Amniotic epithelial cell (primary cell): ENCODE data around the gene CES5A.
"Not testable (repeated sequence)": the region's sequence is repeated elsewhere in the genome, so short reads cannot be mapped to it uniquely, and the experiment has no call there.

Experiments used
- DNase-seq: peaks from one replicate; pipeline ENCODE4 v3.0.0-alpha.2; 2010; ENCODE audit warnings: low read depth

CES5A gene

DNA sequence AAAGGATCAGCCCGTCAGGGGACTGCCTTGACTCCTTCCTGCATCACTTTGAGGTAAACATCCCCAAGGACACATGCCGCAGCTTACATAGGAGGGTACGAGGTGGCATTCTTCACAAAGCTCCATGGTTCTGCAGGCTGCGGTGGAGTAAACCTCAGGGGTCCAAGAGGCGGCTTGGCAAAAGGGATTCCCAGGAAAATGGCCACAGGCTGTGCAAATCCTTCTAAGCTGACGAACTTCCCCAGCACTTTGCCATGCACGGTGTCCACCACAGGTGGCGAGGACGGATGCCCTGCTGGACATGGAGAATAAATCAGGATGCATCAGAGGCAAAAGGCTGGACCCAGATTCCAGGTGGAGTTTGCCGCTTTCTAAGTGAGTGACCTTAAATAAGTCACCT lies 46.5 kb downstream of the CES5A start:
- no peak for DNase-seq

DNA sequence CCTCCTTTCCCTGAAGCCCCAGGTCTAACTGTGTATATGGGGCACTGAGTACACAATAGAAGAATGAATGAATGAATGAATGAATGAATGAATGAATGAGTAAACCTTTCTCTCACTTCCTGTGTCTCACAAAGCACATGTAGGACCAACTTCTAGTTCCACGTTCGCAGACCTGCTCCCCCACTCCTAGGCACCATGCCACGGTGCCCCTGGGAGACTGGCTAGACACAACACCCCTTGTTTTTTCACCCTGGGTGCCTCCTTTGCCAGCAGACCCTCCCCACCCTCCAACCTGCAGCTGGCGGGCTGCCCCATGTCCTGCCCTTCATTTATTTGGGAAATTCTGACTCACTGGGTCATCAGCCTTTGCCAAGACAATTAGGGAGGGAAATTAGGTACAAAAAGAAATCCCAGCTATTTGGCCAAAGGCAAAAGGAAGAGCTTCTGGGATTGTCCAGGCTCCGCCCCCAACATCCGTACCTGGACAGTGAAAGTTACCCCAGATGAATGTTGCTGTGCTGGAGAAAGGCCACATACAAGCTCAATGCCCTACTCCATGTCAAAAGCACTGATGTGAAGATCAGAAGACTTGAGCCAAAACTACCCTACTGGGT lies 50.0 kb downstream of the CES5A start:
- no peak for DNase-seq

DNA sequence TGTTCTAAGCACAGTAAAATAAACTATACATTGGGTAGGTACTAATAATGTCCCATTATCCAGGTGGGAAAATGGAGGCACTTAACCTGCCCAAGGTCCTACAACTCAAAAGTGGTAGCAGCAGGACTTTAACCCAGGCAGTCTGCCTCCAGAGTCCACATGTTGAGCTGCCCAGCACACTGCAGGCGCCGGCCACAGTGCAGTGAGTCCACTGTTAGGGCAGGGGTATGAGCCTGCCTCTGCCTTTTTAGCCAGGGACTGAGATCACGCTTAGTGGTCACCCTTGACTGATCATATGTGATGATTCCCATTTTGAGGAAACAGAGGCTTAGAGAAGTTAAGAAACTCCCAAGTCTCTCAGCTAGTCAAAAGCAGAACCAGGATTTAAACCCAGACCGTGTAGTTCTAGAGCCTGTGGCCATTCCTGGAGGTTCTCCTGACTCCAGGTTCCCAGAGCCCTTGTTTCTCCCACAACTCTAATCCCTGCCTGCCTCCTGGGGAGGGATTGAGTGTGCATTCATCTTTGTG lies 50.6 kb downstream of the CES5A start:
- DNase-seq: no peak

DNA sequence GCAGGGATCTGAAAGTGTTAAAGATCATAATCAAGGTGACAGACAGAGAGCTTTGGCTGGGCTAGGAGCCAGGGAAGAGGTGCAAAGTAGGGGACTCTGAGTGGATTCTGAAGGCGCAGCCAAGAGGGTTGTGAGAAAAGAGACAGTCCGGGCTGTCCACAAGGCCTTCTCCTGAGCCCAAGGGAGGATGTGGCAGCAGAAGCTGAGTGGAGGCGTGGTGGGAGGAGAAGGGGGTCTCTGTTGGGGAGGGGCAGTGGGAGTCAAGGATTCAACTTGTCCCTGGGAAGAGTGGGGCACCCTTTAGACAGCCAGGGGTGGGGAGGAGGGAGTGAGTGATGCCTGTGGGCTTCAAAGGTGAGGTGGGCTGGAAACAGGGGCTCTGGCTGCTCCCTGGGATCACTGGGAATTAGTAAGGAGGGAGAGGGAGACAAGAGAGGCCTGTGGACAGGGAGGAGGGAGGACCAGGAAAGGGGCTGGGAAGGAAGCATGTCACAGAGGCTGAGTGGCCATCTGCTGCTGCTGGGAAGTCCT lies 52.8 kb downstream of the CES5A start:
- DNase-seq: no peak

DNA sequence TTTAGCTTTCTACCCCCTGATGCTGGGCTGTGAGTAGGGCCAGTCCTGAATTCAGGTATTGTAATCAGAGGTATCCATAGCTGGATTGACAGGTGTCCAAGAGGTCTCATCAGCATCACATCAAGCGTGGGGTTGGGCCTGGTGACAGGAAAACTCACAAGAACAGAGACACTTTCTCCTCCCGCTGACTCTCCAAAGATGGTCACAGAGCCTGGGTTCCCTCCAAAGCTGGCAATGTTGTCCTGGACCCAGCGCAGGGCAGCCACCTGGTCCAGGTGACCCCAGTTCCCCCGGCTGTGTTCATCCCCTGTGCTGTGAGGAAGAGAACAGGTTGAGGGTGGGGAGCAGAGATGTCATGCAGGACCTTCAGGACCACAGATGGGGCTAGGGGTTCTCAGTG lies 54.0 kb downstream of the CES5A start:
- no peak for DNase-seq

DNA sequence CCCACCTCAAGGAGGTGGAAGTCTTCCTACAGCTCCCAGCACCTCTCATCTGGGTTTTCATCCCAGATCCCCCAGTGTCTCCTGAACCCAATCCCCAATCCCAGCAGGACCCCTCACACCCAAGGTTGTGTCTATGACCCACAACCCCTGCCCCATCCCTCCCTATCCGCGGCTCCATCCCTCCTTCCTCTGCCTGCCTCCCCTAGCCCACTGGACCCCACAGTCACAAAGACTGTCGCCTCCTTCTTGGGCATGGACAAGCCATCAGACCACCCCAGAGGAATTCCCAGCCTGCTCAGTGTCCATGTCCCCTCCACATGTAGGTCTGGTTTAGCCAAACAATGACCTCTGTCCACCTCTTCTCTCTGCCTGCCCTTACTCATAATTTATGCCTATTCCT lies 54.6 kb downstream of the CES5A start:
- no peak for DNase-seq

DNA sequence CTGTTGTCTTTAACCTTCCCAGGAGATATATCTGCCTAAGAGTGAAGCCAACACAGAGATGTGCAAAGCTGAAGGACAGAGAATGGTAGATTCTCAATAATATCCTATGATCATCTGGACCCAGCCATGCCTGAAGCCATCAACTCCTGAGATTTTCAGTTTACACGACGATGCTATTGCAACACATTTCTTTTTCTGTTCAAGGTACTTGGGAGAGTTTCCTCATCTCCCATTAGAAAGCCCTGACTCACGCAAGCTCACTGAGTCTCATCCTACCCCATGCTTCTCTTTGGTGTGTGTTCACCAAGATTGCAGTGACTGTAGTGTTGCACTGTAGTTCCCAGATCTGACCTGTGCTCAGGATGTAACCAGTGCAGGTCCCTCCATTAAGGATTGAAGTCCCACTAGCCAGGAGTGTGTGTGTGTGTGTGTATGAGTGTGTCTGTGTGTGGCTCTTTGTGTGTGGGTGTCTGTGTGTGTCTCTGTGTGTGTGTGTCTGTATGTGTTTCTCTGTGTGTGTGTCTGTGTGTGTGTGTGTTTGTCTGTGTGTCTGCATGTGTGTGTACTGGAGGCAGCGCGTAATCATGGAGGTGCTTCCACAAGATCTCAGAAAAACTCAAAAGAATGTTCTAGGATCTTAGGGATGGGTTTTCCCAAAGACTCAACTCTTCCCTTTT lies 57.8 kb downstream of the CES5A start:
- no peak for DNase-seq

DNA sequence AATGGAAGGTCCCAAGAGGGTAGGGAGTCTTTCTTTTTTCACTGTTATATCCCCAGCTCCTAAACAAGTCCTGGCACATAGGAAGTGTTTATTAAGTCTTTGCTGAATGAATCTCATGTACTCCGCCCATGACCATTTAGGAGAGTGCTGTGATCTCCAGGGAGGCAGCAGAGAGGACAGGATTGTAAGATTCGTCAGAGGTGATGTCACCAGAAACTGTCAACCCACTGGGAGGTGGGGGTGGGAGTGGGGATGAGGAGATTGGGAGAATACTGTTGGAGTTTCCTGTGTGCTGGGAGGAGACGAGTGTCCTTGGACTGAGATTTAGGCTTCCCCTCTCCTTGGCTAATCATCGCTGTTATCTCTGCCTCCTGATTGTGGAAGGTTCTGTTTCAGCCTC lies 59.0 kb downstream of the CES5A start:
- not testable (repeated sequence) for DNase-seq

DNA sequence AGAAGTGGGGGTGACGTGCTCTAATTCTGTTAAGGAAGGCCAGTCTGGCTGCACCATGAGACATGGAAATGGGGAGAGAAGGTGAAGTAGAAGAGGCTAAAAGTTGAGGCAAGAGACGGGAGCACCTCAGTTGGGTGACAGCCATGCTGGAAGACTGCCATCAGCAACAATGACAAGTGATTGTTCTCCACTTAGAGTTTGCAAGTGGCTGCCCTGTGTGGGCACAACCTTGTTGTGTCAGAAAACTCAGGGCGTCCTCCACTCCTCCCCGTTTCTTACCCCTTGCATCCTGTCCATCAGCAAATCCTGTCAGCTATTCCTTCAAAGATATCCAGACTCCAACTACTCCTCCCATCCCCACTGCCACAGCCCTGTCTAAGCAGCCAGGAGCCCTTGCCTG lies 59.9 kb downstream of the CES5A start:
- no peak for DNase-seq

DNA sequence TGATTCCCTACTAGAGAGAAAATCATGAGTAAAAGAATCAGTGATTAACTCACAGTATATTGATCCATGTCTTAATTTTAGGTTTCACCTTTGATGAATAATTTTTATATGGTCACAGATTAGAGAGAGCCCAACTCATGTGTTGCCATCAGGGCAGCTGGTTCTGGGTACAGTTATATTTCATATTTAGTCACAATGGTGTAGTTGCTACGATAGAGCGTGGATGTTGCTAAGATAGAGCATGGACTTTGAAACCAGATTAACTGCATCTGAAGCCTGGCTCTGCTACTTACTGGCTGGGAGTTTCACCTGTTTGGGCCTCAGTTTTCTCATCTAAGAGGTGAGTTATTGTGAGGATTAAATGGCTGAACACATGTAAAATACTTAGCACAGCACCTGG lies 61.0 kb downstream of the CES5A start:
- not testable (repeated sequence) for DNase-seq

DNA sequence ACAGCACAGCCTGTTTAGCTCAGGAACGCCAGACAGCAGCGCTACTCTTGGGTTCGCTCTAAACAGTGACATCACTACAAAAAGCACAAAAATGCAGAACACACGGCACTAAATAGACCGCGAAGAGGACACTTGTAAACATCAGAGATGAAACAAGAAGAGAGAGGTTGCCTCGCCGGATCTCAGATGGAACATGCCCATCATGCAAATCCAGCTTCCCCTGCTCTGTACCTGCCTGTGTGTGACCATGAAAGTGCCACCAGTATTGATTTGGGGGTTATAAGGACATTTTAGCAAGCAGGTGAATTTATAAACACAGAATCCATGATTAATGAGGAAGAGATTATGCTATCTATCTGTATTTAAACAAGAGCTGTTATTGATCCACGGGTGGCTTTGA lies 61.4 kb downstream of the CES5A start:
- DNase-seq: not testable (repeated sequence)

DNA sequence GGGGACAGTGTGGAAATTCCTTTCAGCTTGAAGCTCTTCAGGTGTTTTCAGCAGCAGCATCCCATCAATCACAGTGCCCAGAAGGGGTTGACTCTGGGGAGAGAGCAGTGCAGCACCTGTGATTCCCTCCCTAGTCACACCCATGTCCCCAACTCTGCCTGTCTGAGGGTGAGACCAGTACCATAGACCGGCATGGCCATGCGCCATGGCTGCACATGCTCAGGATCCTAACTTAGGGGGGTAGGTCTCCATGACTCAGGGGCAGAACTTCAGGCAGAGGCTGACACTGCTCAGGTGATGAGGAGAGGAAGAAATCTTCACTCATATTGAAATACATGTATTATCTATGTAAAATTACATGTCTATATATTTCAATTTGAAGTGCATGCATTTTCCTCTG lies 62.2 kb downstream of the CES5A start:
- no peak for DNase-seq

DNA sequence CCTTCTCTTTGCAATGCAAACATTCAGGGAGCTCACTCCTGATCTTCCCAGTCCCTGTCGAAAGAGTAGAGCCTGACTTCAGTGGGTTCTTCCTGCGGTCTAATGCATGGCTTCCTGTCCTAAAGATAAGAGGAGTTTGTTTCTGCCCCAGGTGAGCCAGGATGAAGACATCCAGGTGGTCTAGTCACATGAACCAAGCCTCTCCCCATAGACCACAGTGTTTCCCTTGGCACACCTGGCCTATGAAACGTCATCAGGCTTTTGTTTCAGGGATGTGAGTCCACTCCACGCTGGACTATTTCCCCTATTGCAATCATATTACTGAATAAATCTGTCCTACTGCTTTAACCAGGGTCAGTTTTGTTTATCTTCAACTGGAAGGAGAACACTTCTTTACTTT lies 63.4 kb downstream of the CES5A start:
- no peak for DNase-seq

DNA sequence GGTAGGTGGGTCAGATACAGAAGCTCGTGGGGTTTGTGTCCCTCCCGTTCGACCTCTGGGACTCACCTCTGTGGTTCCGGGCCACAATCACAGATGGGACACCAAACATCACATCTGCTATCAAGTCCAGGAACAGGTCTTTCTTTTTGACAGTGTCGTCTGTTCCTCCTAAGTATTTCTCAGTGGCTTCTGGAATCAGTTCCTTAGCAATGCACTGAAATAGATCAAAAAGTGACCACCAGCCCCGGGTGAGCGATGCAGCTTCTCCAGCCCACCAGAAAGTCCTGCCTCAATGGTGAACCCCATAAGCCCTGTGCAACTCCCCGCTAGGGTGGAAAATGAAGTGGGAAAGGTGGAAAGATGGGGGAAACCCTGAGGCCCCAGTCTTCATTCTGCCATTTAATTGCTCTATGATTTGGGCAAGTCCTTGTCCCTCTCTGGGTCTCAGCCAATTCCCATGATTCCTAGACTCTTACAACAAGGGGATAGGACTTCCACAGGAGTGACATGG lies 64.7 kb downstream of the CES5A start:
- no peak for DNase-seq

DNA sequence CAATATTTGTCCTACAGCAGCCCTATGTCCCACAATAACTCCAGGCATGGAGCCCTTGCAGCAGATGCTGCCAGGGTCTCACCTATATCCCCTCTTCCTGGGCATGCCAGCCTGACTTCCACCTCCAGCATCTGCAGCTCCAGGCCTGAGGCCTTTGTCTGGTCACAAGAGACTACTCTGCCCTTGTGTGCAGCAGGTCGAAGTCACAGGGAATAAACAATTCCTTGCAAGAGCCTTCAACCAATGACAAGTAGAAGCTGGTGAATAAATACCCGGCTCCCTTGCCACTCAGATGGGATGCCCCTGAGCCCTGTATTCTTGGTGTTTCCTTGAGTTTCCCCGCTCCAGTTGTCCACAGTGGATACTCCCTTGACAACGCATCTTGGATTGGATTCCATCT lies 65.3 kb downstream of the CES5A start:
- DNase-seq: no peak

DNA sequence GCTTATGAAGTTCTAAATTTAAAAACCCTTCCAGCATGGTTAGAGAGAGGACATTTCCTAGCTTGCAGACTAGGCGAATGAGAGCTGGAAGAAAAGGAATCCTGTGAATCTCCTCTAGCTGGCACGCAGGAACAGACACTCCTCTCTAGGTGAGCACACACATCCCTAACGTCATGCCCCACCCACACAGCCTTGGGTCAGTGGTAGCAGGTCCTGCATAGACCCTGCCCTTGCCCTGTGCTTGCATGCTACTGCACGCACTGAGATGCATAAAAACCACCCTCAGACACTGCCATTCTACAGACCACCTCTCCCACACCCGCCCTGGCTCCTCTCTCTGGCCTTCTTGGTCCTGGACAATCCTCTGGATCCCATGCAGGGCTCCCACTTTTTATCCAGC lies 65.8 kb downstream of the CES5A start:
- no peak for DNase-seq

DNA sequence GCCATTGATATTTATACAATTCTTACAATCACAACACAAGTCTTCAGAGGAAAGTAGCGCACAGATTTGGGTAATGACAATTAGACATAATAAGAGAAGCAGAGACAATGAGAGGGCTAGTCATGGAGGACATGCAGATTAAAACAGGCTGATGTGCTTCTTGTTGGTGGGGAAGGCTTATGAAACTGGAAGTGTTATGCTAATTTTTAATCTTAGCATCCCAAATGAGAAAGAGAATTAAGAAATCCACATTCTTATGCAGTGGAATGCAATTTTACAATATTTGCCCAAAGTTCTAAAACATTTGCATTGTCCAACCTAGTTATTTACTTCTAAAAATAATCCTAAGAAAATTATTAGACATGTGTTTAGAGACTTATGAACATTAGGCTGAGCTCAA lies 66.9 kb downstream of the CES5A start:
- DNase-seq: not testable (repeated sequence)

DNA sequence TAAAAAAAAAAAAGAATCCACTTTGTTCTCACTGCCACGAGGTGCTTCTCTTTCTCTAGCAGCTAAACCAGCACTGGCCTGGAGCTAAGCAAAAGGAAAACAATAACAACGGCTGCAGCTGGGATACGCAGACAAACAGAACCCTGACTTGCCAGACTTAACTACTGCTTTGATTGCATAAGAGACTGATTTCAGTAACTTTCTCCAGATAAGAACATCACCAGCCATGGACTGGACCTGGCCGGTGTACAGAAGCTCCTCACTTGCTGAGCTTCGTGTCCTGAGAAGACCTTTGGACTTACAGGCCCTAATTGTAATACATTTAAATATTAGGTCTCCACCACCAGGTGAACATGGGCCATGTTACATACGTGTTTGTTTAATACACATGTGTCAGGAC lies 70.1 kb downstream of the CES5A start:
- DNase-seq: not testable (repeated sequence)

DNA sequence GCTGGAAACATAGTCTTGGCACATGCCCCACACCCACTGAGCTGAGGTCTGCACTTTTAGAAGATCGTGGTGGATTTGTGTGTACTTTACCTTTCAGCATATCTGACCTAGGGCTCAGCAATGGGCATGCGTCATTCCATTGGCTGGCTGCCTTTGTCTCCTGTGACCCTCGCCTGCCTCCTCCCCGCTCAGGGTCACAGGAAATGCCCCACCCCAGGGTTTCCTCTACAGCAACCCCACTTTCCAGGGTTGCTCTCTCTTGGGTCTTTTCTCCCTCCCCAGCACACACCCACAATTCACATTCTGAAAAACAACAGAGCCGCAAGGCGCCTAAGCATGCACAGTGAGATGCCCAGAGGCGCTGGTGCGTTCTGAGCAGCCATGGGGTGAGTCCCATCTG lies 71.5 kb downstream of the CES5A start:
- DNase-seq: not testable (repeated sequence)
